Hematopoietic multipotent progenitor cell treated with erythropoietin and hydrocortisone succinate and interleukin-3 and kit ligand, for 6 days (in vitro differentiated cells): ENCODE results near the gene DMRT3.
"Not testable (repeated sequence)": the region's sequence is repeated elsewhere in the genome, so short reads cannot be mapped to it uniquely, and the experiment has no call there.

Experiments used
- DNase-seq: peaks from one replicate; pipeline ENCODE4 v3.0.0-alpha.2; 2015

DMRT3 gene

GRCh38 chr9:971901-972500 lies 4.5 kb upstream of the DMRT3 start:
- no peak for DNase-seq

- DNase-seq = peak; percentile 17
These were observed 3.8 kb upstream of the DMRT3 start for GRCh38 chr9:972501-973294.

- no peak for DNase-seq
These were observed 3.1 kb upstream of the DMRT3 start for GRCh38 chr9:973295-973834.

GRCh38 chr9:974031-974995 lies 2.1 kb upstream of the DMRT3 start:
- DNase-seq = no peak

- no peak for DNase-seq
These were observed 1.3 kb upstream of the DMRT3 start for GRCh38 chr9:974996-975739.

- no peak for DNase-seq
These were observed 656 bp upstream of the DMRT3 start for GRCh38 chr9:975740-976257.

GRCh38 chr9:976943-977837 lies 735 bp downstream of the DMRT3 start:
- DNase-seq = no peak

GRCh38 chr9:977838-978830 lies 1.7 kb downstream of the DMRT3 start:
- no peak for DNase-seq

GRCh38 chr9:979983-980382 lies 3.5 kb downstream of the DMRT3 start:
- no peak for DNase-seq

- DNase-seq = no peak
These were observed 4.2 kb downstream of the DMRT3 start for GRCh38 chr9:980640-981039.

GRCh38 chr9:981491-981898 lies 5.0 kb downstream of the DMRT3 start:
- no peak for DNase-seq

GRCh38 chr9:982394-983230 lies 6.2 kb downstream of the DMRT3 start:
- DNase-seq = no peak

- no peak for DNase-seq
These were observed 17.6 kb downstream of the DMRT3 start for GRCh38 chr9:994005-994404.

GRCh38 chr9:995192-995591 lies 18.7 kb downstream of the DMRT3 start:
- DNase-seq = no peak

- no peak for DNase-seq
These were observed 19.3 kb downstream of the DMRT3 start for GRCh38 chr9:995781-996180.

GRCh38 chr9:998299-999110 lies 22.1 kb downstream of the DMRT3 start:
- not testable (repeated sequence) for DNase-seq

- no peak for DNase-seq
These were observed 25.4 kb downstream of the DMRT3 start for GRCh38 chr9:1001838-1002237.

GRCh38 chr9:1002678-1003077 lies 26.2 kb downstream of the DMRT3 start:
- DNase-seq = no peak
